Mucosa of stomach (tissue), 1 donor: ENCODE measurements around the gene PAK4.
"Not testable (repeated sequence)": the region's sequence is repeated elsewhere in the genome, so short reads cannot be mapped to it uniquely, and the experiment has no call there.

Source experiments
- H3K27me3 ChIP-seq: one replicate; pipeline ENCODE4 v1.7.0; 2013; ENCODE audit warnings: mild to moderate bottlenecking, low read length; ENCODE audit not compliant: control insufficient read depth, insufficient read depth
- H3K36me3 ChIP-seq: one replicate; pipeline ENCODE4 v1.7.0; 2013; ENCODE audit warnings: low read length; ENCODE audit not compliant: control insufficient read depth, insufficient read depth
- H3K4me1 ChIP-seq: one replicate; pipeline ENCODE4 v1.7.0; 2013; ENCODE audit warnings: mild to moderate bottlenecking, low read length; ENCODE audit not compliant: control insufficient read depth, insufficient read depth
- H3K4me3 ChIP-seq: one replicate; pipeline ENCODE4 v1.7.0; 2013; ENCODE audit warnings: low read length
- H3K9ac ChIP-seq: one replicate; pipeline ENCODE4 v1.7.0; 2013; ENCODE audit warnings: mild to moderate bottlenecking, low read length, moderate library complexity
- H3K9me3 ChIP-seq: one replicate; pipeline ENCODE4 v1.7.0; 2013; ENCODE audit warnings: mild to moderate bottlenecking, low read length, moderate library complexity; ENCODE audit not compliant: control insufficient read depth
- donor health status: Pancreatic carcinoma.

PAK4 gene

GRCh38 chr19:39106194-39106593 lies 19.4 kb upstream of the PAK4 start:
- Histone ChIP-seq H3K4me1 (no peaks in the 10 kb centered on the region), H3K9me3 (no peaks in the 10 kb centered on the region), H3K27me3 (no peaks in the 10 kb centered on the region), H3K36me3 (no peaks in the 10 kb centered on the region), H3K9ac (no peak overlapping the region), H3K4me3 (no peak overlapping the region)

- no peak overlapping the region for H3K4me3 ChIP-seq
- H3K9me3 ChIP-seq: no peaks in the 10 kb centered on the region
- no peaks in the 10 kb centered on the region for H3K27me3 ChIP-seq
- no peak overlapping the region for H3K9ac ChIP-seq
- peaks cover 5% of the 10 kb centered on the region for H3K4me1 ChIP-seq
- no peaks in the 10 kb centered on the region for H3K36me3 ChIP-seq
Measured at GRCh38 chr19:39109641-39110040, 15.9 kb upstream of the PAK4 start.

- Histone ChIP-seq H3K9ac (no peak overlapping the region), H3K36me3 (no peaks in the 10 kb centered on the region), H3K4me1 (peaks cover 5% of the 10 kb centered on the region), H3K4me3 (no peak overlapping the region), H3K27me3 (no peaks in the 10 kb centered on the region), H3K9me3 (no peaks in the 10 kb centered on the region)
Measured at GRCh38 chr19:39110263-39110967, 15.2 kb upstream of the PAK4 start.

GRCh38 chr19:39111593-39112199 lies 13.9 kb upstream of the PAK4 start:
- no peak overlapping the region for H3K4me3 ChIP-seq
- H3K36me3 ChIP-seq: no peaks in the 10 kb centered on the region
- no peaks in the 10 kb centered on the region for H3K27me3 ChIP-seq
- H3K9me3 ChIP-seq: no peaks in the 10 kb centered on the region
- no peak overlapping the region for H3K9ac ChIP-seq
- H3K4me1 ChIP-seq: peaks cover 5% of the 10 kb centered on the region

GRCh38 chr19:39112338-39112890 lies 13.2 kb upstream of the PAK4 start:
- Histone ChIP-seq H3K36me3 (no peaks in the 10 kb centered on the region), H3K9ac (no peak overlapping the region), H3K4me1 (peaks cover 5% of the 10 kb centered on the region), H3K27me3 (no peaks in the 10 kb centered on the region), H3K4me3 (no peak overlapping the region), H3K9me3 (no peaks in the 10 kb centered on the region)

GRCh38 chr19:39113199-39113598 lies 12.4 kb upstream of the PAK4 start:
- Histone ChIP-seq H3K4me1 (peaks cover 5% of the 10 kb centered on the region), H3K27me3 (no peaks in the 10 kb centered on the region), H3K36me3 (no peaks in the 10 kb centered on the region), H3K9me3 (no peaks in the 10 kb centered on the region), H3K4me3 (no peak overlapping the region), H3K9ac (no peak overlapping the region)

- no peaks in the 10 kb centered on the region for H3K9me3 ChIP-seq
- H3K36me3 ChIP-seq: no peaks in the 10 kb centered on the region
- H3K9ac ChIP-seq: no peak overlapping the region
- H3K27me3 ChIP-seq: no peaks in the 10 kb centered on the region
- H3K4me3 ChIP-seq: no peak overlapping the region
- peaks cover 5% of the 10 kb centered on the region for H3K4me1 ChIP-seq
Measured at GRCh38 chr19:39115105-39115847, 10.3 kb upstream of the PAK4 start.

GRCh38 chr19:39117023-39117422 lies 8.6 kb upstream of the PAK4 start:
- H3K36me3 ChIP-seq, H3K9me3 ChIP-seq, H3K27me3 ChIP-seq, H3K9ac ChIP-seq, H3K4me1 ChIP-seq, H3K4me3 ChIP-seq: not testable (repeated sequence)

- no peak overlapping the region for H3K9ac ChIP-seq
- no peaks in the 10 kb centered on the region for H3K36me3 ChIP-seq
- H3K9me3 ChIP-seq: no peaks in the 10 kb centered on the region
- no peak overlapping the region for H3K4me3 ChIP-seq
- H3K27me3 ChIP-seq: no peaks in the 10 kb centered on the region
- peaks cover 10% of the 10 kb centered on the region for H3K4me1 ChIP-seq
Measured at GRCh38 chr19:39119830-39120229, 5.8 kb upstream of the PAK4 start.

- H3K9me3 ChIP-seq: no peaks in the 10 kb centered on the region
Measured at GRCh38 chr19:39122934-39123731, 2.5 kb upstream of the PAK4 start.

GRCh38 chr19:39124136-39124764 lies 1.3 kb upstream of the PAK4 start:
- Histone ChIP-seq H3K9me3 (no peaks in the 10 kb centered on the region), H3K4me3 (no peak overlapping the region), H3K4me1 (peaks cover 38% of the 10 kb centered on the region), H3K27me3 (no peaks in the 10 kb centered on the region), H3K9ac (no peak overlapping the region), H3K36me3 (no peaks in the 10 kb centered on the region)

More at GRCh38 chr19:39122934-39123731, 2.5 kb upstream of the PAK4 start:
- Histone ChIP-seq H3K27me3 (no peaks in the 10 kb centered on the region), H3K36me3 (no peaks in the 10 kb centered on the region), H3K4me3 (no peak overlapping the region), H3K9ac (no peak overlapping the region), H3K4me1 (peaks cover 30% of the 10 kb centered on the region)
